Measurements from ENCODE around the gene CAMTA1. TPM values are rescaled to one million over a fixed set of nuclear protein-coding genes. Genes with fewer than 3 reads are reported as not detected.

Gene CAMTA1
- total and polyA plus RNA-seq, 9 of the 15 experiments (the other 6 are each of a cell fraction or from before 2014, with no cell fraction given), result 43.9 to 161 (median 65.9) TPM

DNA sequence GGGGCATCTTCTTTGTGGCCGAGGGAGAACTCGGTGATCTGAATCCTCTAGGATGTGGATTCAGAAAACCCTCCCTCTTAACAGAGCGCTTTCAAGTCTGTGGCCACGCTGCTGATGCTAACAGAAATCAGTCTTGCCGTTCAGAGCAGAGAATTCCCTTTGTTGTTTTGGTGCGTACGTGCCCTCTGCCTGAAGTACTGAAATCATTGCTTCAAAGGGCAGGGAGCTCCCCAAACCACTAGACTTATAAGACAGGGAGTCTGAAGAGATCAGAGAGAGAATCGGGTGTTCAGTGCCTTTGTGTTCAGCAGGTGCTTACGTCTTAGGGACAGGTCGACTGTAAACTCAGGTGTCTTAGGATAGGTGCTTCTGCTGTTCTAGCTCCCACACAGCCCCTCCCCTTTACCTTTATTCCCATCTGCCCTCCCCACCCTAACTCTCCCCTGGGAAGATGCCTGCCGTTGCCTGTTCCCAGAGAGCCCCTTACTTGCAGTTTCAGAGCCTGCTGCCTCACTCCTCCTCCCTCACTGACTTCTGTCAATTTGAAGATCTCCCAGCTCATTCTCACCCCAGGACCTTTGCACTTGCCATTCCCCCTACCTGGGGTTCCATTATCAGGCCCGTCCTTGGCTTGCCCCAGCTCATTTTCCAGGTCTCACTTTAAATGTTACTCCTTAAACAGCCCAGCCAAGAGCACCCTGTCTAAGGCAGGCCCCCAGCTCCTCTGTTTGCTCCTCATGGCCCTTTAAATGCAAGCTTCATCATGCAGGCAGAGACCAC, 143.0 kb downstream of the CAMTA1 start:
- CTCF ChIA-PET (ENCODE audit: low intra/inter-chr PET ratio), result no interaction called here
- Histone ChIP-seq H3K9ac (ENCODE audit: insufficient read depth in 1 of 2, low read depth in 2 of 2, low read length in 2 of 2) (no peak overlapping the region), H3K4me1 (replicated peaks in 1 of 2; ENCODE audit: control insufficient read depth in 2 of 2, insufficient read depth in 2 of 2, low read length in 2 of 2) (no peaks in the 10 kb centered on the region; a peak in 1 of 5 replicates), H3K79me2 (ENCODE audit: control insufficient read depth, insufficient read depth, low read length) (no peaks in the 10 kb centered on the region), H3K4me3 (no peak overlapping the region), H3K9me1 (ENCODE audit: control insufficient read depth, insufficient read depth, low read length) (no peaks in the 10 kb centered on the region), H2AFZ (ENCODE audit: low read depth, low read length) (no peak overlapping the region; the same call in 1 of the 2 replicates), H3K36me3 (ENCODE audit: control insufficient read depth, insufficient read depth, low read length) (no peaks in the 10 kb centered on the region), H3K9me3 (replicated peaks; ENCODE audit: control insufficient read depth, insufficient read depth, low read depth, low read length) (no peaks in the 10 kb centered on the region), H3K27me3 (ENCODE audit: control insufficient read depth in 2 of 2, insufficient read depth in 2 of 2, low read length in 2 of 2) (peaks cover 33 to 57% of the 10 kb centered on the region in 2 experiments), H3K4me2 (ENCODE audit: insufficient read depth, low read length) (no peak overlapping the region), H3K27ac (ENCODE audit: extremely low read depth, low read depth, low read length) (no peak overlapping the region), H4K20me1 (replicated peaks; ENCODE audit: control insufficient read depth, insufficient read depth, low read length) (no peaks in the 10 kb centered on the region)
- in situ Hi-C loops (cut with MboI), result no loop called here
- TF ChIP-seq RBM25 (IDR thresholded peaks at IDR 0.05; ENCODE audit: low read depth, low read length, severe bottlenecking) (peak; percentile 18), BCOR (IDR thresholded peaks at IDR 0.05) (peak; percentile 68), HNRNPH1 (optimal IDR thresholded peaks at IDR 0.05; ENCODE audit: low read depth, low read length) (no peak), ZBTB1 (CRISPR knock-in tag; IDR thresholded peaks at IDR 0.05; ENCODE audit: borderline replicate concordance, low read depth) (no peak)
- intact Hi-C loops (cut with micrococcal nuclease), result no loop called here
- ATAC-seq (no peak), DNase-seq (ENCODE audit: extremely low read depth in 1 of 4, low spot score in 3 of 4) (no peak), FAIRE-seq (no peak)
- WGBS (ENCODE audit: insufficient coverage, low coverage, missing lambda C conversion rate), result under 1% methylated on average over 12 of the region's 12 CpGs
- BruUV-seq (replicated peaks), result no TSS peak
- POLR2A ChIA-PET, result interaction anchor here (0.6 to 1.6 kb wide), 5 partner anchors 9 to 23 kb away, joined by 3 to 6 read pairs (median 3); no protein-coding TSS in a partner anchor
